Measurements from ENCODE around the gene PCLO. TPM values are rescaled to one million over a fixed set of nuclear protein-coding genes. Genes with fewer than 3 reads are reported as not detected.

Gene PCLO
- total and polyA plus RNA-seq, 2 of the 8 experiments (the other 6 are each of a cell fraction or from before 2014, with no cell fraction given) = 1.5 to 3.2 TPM

- no peak for TF ChIP-seq EZH2 (IDR thresholded peaks at IDR 0.05; ENCODE audit: low read depth, low read length, severe bottlenecking)
- TF ChIP-seq ASH2L (IDR thresholded peaks at IDR 0.05; ENCODE audit: low read length) = no peak
- no peak for TF ChIP-seq CHD2 (IDR thresholded peaks at IDR 0.05; ENCODE audit: low read length)
- TF ChIP-seq KDM5A (IDR thresholded peaks at IDR 0.05; ENCODE audit: low read length) = no peak
Observed at GRCh38 chr7:83204715-83205114, 42.0 kb upstream of the PCLO start (continued).
